SK-N-SH (cell line): ENCODE measurements around the gene VCAN. TPM values are rescaled to one million over a fixed set of nuclear protein-coding genes. Genes with fewer than 3 reads are reported as not detected.

Experiments used
- CTCF ChIA-PET: fragments of 300-600, 350-600 bp; formaldehyde crosslinking; extraction: SDS; loops from one replicate; lab custom pipeline; 2021; lab: Yijun Ruan, JAX
- POLR2A ChIA-PET: fragments of 350-600 bp; sonication (Branson Sonifier 250); formaldehyde crosslinking; extraction: SDS; loops from one replicate; lab custom pipeline; 2020; ENCODE audit warnings: antibody characterized with exemption, inconsistent platforms; lab: Yijun Ruan, JAX
- DNase-seq: peaks from one replicate; pipeline ENCODE4 v3.0.0; 2012
- H2AFZ ChIP-seq: fragments of 200-600 bp; sonication (generic); 2 replicates; pipeline ENCODE4 v1.8.1; 2016; ENCODE audit warnings: antibody characterized with exemption, mild to moderate bottlenecking, low read depth
- H3F3A ChIP-seq: fragments of 200-600 bp; sonication (generic); replicated peaks from 2 replicates; pipeline ENCODE3; 2016; ENCODE audit warnings: antibody characterized with exemption, mild to moderate bottlenecking; ENCODE audit not compliant: insufficient read depth
- H3K27ac ChIP-seq, 2 experiments: fragments of 200-500 bp in 1 of 2; fragments of 200-600 bp in 1 of 2; sonication (Bioruptor generic) in 1 of 2; sonication (generic), shearing (Covaris generic) in 1 of 2; 2 replicates each; pipeline versions ENCODE4 v1.5.1 to v1.6.1; 2014 to 2016; ENCODE audit warnings: low read depth in 2 of 2, inconsistent platforms in 1 of 2, low read length in 1 of 2, mild to moderate bottlenecking in 1 of 2, mixed read lengths in 1 of 2
- H3K27me3 ChIP-seq: fragments of 200-600 bp; sonication (generic), shearing (Covaris generic); 2 replicates; pipeline ENCODE4 v1.6.1; 2016; ENCODE audit warnings: mixed run types; ENCODE audit not compliant: insufficient read depth
- H3K36me3 ChIP-seq, 2 experiments: fragments of 200-500 bp in 1 of 2; fragments of 200-600 bp in 1 of 2; sonication (Bioruptor generic) in 1 of 2; sonication (generic) in 1 of 2; replicated peaks in 1 of 2; 2 replicates each; pipeline versions ENCODE3 to v1.5.1; 2014 to 2016; ENCODE audit warnings: low read length in 1 of 2, mild to moderate bottlenecking in 1 of 2; ENCODE audit not compliant: insufficient read depth in 2 of 2, control insufficient read depth in 1 of 2
- H3K4me1 ChIP-seq, 2 experiments: fragments of 200-500 bp in 1 of 2; fragments of 200-600 bp in 1 of 2; sonication (Bioruptor generic) in 1 of 2; sonication (generic), shearing (Covaris generic) in 1 of 2; 2 replicates each; pipeline versions ENCODE4 v1.5.1 to v1.6.1; 2014 to 2016; ENCODE audit warnings: low read depth in 1 of 2, low read length in 1 of 2, mixed run types in 1 of 2; ENCODE audit not compliant: insufficient read depth in 2 of 2, control insufficient read depth in 1 of 2
- H3K4me2 ChIP-seq: fragments of 200-600 bp; sonication (generic), shearing (Covaris generic); 2 replicates; pipeline ENCODE4 v1.6.1; 2017; ENCODE audit warnings: mixed run types
- H3K4me3 ChIP-seq, 2 experiments: fragments of 200-500 bp in 1 of 2; fragments of 200-600 bp in 1 of 2; sonication (Bioruptor generic) in 1 of 2; sonication (generic), shearing (Covaris generic) in 1 of 2; 2 replicates each; pipeline versions ENCODE4 v1.5.1 to v1.8.1; 2014 to 2016; ENCODE audit warnings: low read depth in 2 of 2, inconsistent platforms in 1 of 2, low read length in 1 of 2, mild to moderate bottlenecking in 1 of 2, mixed read lengths in 1 of 2, moderate library complexity in 1 of 2
- H3K79me2 ChIP-seq: fragments of 200-600 bp; sonication (generic); 2 replicates; pipeline ENCODE4 v1.8.1; 2017; ENCODE audit warnings: mild to moderate bottlenecking; ENCODE audit not compliant: insufficient read depth
- H3K9ac ChIP-seq: fragments of 200-600 bp; sonication (generic); 2 replicates; pipeline ENCODE4 v1.6.1; 2017; ENCODE audit warnings: mixed run types
- H3K9me2 ChIP-seq: fragments of 200-600 bp; sonication (generic); 2 replicates; pipeline ENCODE4 v1.6.1; 2017; ENCODE audit warnings: mixed run types
- H3K9me3 ChIP-seq: fragments of 200-600 bp; sonication (generic); 2 replicates; pipeline ENCODE4 v1.6.1; 2017; ENCODE audit warnings: mixed run types, mild to moderate bottlenecking, moderate library complexity
- H4K20me1 ChIP-seq: fragments of 200-600 bp; sonication (generic); 2 replicates; pipeline ENCODE4 v1.6.1; 2017; ENCODE audit warnings: mild to moderate bottlenecking, mixed run types; ENCODE audit not compliant: insufficient read depth
- CHD2 ChIP-seq: fragments of 150-350 bp; IDR thresholded peaks from 2 replicates; pipeline ENCODE4 v1.6.1; 2018; ENCODE audit warnings: low read length; ENCODE audit not compliant: partially characterized antibody
- EP300 ChIP-seq, 2 experiments: IDR thresholded peaks; 2 replicates each; pipeline versions ENCODE4 v1.4.0 to v1.6.1; 2012; ENCODE audit warnings: borderline replicate concordance in 1 of 2, low read depth in 1 of 2, low read length in 1 of 2
- FOSL2 ChIP-seq: IDR thresholded peaks from 2 replicates; pipeline ENCODE4 v1.4.0; 2012; ENCODE audit warnings: low read depth, mild to moderate bottlenecking, moderate library complexity, borderline replicate concordance
- FOXJ3 ChIP-seq: sonication (generic); formaldehyde crosslinking; IDR thresholded peaks from 2 replicates; pipeline ENCODE4 v1.5.1; 2020; ENCODE audit warnings: mild to moderate bottlenecking, missing genetic modification reagents
- JUND ChIP-seq: IDR thresholded peaks from 2 replicates; pipeline ENCODE4 v1.4.0; 2012
- MEF2A ChIP-seq: IDR thresholded peaks from 2 replicates; pipeline ENCODE4 v1.4.0; 2012; ENCODE audit warnings: low read depth, borderline replicate concordance
- MXI1 ChIP-seq: IDR thresholded peaks from 2 replicates; pipeline ENCODE4 v1.6.1; 2012; ENCODE audit warnings: mild to moderate bottlenecking, low read depth, low read length, improper control_type of control experiment
- NFIC ChIP-seq: IDR thresholded peaks from 2 replicates; pipeline ENCODE4 v1.4.0; 2012; ENCODE audit warnings: borderline replicate concordance
- NRF1 ChIP-seq: IDR thresholded peaks from 2 replicates; pipeline ENCODE4 v1.6.1; 2012; ENCODE audit warnings: low read depth, mild to moderate bottlenecking, low read length
- POLR2AphosphoS5 ChIP-seq: IDR thresholded peaks from 2 replicates; pipeline ENCODE4 v1.6.1; 2012; ENCODE audit warnings: low read depth, low read length
- RFX5 ChIP-seq: IDR thresholded peaks from 2 replicates; pipeline ENCODE4 v1.6.1; 2012; ENCODE audit warnings: mild to moderate bottlenecking, improper control_type of control experiment, low read length
- RXRA ChIP-seq: IDR thresholded peaks from 2 replicates; pipeline ENCODE4 v1.4.0; 2012; ENCODE audit warnings: low read depth, mild to moderate bottlenecking, borderline replicate concordance
- SIN3A ChIP-seq: IDR thresholded peaks from 2 replicates; pipeline ENCODE4 v1.6.1; 2012; ENCODE audit warnings: low read depth, mild to moderate bottlenecking, low read length, moderate library complexity, borderline replicate concordance
- SMC3 ChIP-seq: IDR thresholded peaks from 2 replicates; pipeline ENCODE4 v1.6.1; 2012; ENCODE audit warnings: low read depth, low read length, improper control_type of control experiment
- TCF12 ChIP-seq: IDR thresholded peaks from 2 replicates; pipeline ENCODE4 v1.4.0; 2012
- TEAD4 ChIP-seq: IDR thresholded peaks from 2 replicates; pipeline ENCODE4 v1.4.0; 2012; ENCODE audit warnings: mild to moderate bottlenecking, borderline replicate concordance; ENCODE audit not compliant: insufficient read depth
- WGBS: methylation state at CpG from one replicate; pipeline ENCODE4 v1.1.6; 2017; ENCODE audit warnings: low lambda C conversion rate; 5-methylcytosine and 5-hydroxymethylcytosine counted together
- polyA plus RNA-seq, 3 experiments: library from polyadenylated mRNA; depleted of rRNA; stranded (reverse); fragments of >200 nt; gene quantifications; 2 replicates each; pipeline ENCODE4 v1.2.3, GENCODE V29; 2012
- TF ChIP-seq, protein P1 (sequence below): IDR thresholded peaks from 2 replicates; pipeline ENCODE4 v1.4.0; 2012; ENCODE audit warnings: low read depth, borderline replicate concordance
- TF ChIP-seq, protein P2 (sequence below): fragments of 150-350 bp; IDR thresholded peaks from 2 replicates; pipeline ENCODE4 v1.6.1; 2016; ENCODE audit warnings: mild to moderate bottlenecking, low read depth, low read length
- TF ChIP-seq, protein P3 (sequence below): IDR thresholded peaks from 2 replicates; pipeline ENCODE4 v1.4.0; 2012; ENCODE audit warnings: low read depth
- TF ChIP-seq, protein P4 (sequence below): IDR thresholded peaks from 2 replicates; pipeline ENCODE4; 2012

Gene VCAN
- polyA plus RNA-seq, 1 of the 3 experiments (the other 2 are of a cell fraction): 142 TPM

DNA sequence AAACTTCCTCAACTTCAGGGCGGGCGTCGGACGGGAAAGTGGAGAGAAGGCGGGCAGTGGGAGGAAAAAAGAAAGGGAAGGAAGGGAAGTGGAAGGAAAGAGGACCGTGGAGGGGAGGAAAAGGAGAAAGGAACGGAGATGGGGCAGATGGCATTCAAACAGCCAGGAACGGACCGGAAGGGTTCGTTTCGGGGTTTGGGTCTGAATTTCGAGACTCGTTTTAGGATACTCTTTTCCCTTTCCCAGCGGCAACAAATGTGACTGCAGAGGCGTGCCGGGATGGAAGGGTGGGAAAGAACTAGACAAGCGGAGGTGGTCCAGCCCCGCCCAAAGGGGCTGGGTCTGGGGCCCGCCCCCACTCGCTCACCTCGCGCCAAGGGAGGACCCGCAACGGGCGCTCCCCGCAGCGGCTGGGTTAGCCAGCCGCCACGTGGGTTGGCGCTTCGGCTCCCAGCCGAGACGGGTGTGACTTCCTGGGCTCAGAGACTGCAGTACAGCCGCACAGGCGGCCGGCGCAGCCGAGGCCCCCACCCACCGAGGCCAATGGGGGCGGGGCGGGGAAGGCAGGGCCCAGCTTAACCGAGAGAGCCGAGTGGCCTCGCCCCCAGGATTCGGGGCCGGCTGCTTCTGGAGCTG is 2.7 kb downstream of the VCAN start:
- ChIA-PET CTCF (interaction anchor here (0.9 to 3.3 kb wide), 12 partner anchors 8 to 1129 kb away, joined by 3 to 27 read pairs (median 4); no protein-coding TSS in a partner anchor), POLR2A (no interaction called here)
- H3K79me2 ChIP-seq: peaks cover 62% of the 10 kb centered on the region
- peaks cover 9 to 21% of the 10 kb centered on the region in 2 experiments for H3K36me3 ChIP-seq
- H3K9me3 ChIP-seq: no peaks in the 10 kb centered on the region
- H4K20me1 ChIP-seq: no peaks in the 10 kb centered on the region; the same call in 1 of the 2 replicates
- peak overlapping the region; percentile 91 to 93 for H3K27ac ChIP-seq
- peaks cover 8% of the 10 kb centered on the region in 2 experiments; a peak in 3 of 4 replicates for H3K4me1 ChIP-seq
- H2AFZ ChIP-seq: peak overlapping the region; percentile 44; the same call in 1 of the 2 replicates
- peak overlapping the region; percentile 93 for H3K9ac ChIP-seq
- H3K27me3 ChIP-seq: no peaks in the 10 kb centered on the region
- peak; percentile 88 for DNase-seq
- H3F3A ChIP-seq: peaks cover 24% of the 10 kb centered on the region
- peak overlapping the region; percentile 67 to 95 for H3K4me3 ChIP-seq
- no peaks in the 10 kb centered on the region for H3K9me2 ChIP-seq
- peak overlapping the region; percentile 92 for H3K4me2 ChIP-seq
- TF ChIP-seq, protein P1, sequence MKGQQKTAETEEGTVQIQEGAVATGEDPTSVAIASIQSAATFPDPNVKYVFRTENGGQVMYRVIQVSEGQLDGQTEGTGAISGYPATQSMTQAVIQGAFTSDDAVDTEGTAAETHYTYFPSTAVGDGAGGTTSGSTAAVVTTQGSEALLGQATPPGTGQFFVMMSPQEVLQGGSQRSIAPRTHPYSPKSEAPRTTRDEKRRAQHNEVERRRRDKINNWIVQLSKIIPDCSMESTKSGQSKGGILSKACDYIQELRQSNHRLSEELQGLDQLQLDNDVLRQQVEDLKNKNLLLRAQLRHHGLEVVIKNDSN: peak; percentile 58; the same call in 1 of the 2 replicates
- TF ChIP-seq EP300 (IDR thresholded peaks at IDR 0.05; ENCODE audit: borderline replicate concordance in 1 of 2, low read depth in 1 of 2, low read length in 1 of 2) (peak in 1 of 2 experiments; percentile 39; a peak in 1 of 4 replicates), POLR2AphosphoS5 (peak; percentile 68; the same call in 1 of the 2 replicates), NRF1 (peak; percentile 39; the same call in 1 of the 2 replicates), RXRA (no peak), CHD2 (peak; percentile 75), SIN3A (0 out of 2 replicates have a peak, but pooled peaks have one; percentile 88), NFIC (peak; percentile 51; the same call in 1 of the 2 replicates), MEF2A (0 out of 2 replicates have a peak, but pooled peaks have one; percentile 47), TCF12 (0 out of 2 replicates have a peak, but pooled peaks have one; percentile 8), SMC3 (peak; percentile 31; the same call in 1 of the 2 replicates), JUND (no peak; the same call in 1 of the 2 replicates), MXI1 (peak; percentile 96), RFX5 (no peak), FOSL2 (no peak), FOXJ3 (no peak), TEAD4 (peak; percentile 25; the same call in 1 of the 2 replicates)
- TF ChIP-seq, protein P2, sequence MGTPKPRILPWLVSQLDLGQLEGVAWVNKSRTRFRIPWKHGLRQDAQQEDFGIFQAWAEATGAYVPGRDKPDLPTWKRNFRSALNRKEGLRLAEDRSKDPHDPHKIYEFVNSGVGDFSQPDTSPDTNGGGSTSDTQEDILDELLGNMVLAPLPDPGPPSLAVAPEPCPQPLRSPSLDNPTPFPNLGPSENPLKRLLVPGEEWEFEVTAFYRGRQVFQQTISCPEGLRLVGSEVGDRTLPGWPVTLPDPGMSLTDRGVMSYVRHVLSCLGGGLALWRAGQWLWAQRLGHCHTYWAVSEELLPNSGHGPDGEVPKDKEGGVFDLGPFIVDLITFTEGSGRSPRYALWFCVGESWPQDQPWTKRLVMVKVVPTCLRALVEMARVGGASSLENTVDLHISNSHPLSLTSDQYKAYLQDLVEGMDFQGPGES: no peak
- TF ChIP-seq, protein P3, sequence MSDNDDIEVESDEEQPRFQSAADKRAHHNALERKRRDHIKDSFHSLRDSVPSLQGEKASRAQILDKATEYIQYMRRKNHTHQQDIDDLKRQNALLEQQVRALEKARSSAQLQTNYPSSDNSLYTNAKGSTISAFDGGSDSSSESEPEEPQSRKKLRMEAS: peak; percentile 96
- TF ChIP-seq, protein P4, sequence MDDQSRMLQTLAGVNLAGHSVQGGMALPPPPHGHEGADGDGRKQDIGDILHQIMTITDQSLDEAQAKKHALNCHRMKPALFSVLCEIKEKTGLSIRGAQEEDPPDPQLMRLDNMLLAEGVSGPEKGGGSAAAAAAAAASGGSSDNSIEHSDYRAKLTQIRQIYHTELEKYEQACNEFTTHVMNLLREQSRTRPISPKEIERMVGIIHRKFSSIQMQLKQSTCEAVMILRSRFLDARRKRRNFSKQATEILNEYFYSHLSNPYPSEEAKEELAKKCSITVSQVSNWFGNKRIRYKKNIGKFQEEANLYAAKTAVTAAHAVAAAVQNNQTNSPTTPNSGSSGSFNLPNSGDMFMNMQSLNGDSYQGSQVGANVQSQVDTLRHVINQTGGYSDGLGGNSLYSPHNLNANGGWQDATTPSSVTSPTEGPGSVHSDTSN: peak; percentile 29; the same call in 1 of the 2 replicates
- under 1% methylated on average over 23 of the region's 46 CpGs for WGBS
